ENCODE results near the gene ATP5PB. TPM values are rescaled to one million over a fixed set of nuclear protein-coding genes. Genes with fewer than 3 reads are reported as not detected.

Gene ATP5PB
- total RNA-seq, 4 donors from 2014 or later = 60.3 to 334 (median 211) TPM

DNA sequence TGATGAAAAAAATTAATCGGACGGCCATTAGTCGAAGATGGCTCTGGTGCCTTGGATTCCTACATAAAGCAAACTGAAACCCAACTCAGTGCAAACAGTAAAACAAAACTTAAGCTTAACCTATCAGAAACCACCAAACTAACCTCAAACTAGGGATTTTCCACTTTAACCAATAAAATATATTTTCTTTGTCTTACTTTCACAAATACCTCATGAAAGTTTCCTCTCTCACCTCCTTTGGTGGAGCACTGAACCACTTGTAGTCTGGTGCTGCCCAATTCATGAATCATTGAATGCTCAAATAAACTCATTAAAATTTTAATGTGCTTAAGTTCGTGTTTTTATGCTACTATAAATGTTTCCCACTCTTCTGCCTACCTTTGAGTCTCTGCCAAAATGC lies 47.1 kb downstream of the ATP5PB start:
- WGBS, 2 donors (ENCODE audit: low coverage in 1 of 2) = 72 to 79% methylated on average over 4 of the region's 4 CpGs

DNA sequence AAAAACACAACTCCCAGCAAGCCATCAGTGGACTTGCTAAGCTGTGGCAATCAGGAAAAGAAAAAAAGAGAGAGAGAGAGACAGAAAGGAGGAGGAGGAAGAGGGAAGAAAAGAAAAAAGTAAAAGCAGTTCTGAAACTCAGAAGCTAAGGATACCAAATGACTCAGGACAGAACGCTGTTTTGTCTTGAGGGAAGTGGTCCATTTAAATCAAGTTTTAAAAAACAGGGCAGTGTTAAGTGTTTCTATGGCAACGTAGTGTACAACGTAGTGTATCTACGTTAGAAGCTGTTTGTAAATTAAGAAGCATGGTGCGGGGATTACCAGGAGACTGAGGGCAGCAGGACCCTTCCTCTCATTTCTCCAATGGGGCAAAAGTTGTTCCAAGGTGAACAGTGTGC lies 48.3 kb downstream of the ATP5PB start:
- H3K36me3 ChIP-seq = no peaks in the 10 kb centered on the region
- no peak for TF ChIP-seq POLR2AphosphoS5 (IDR thresholded peaks at IDR 0.05)
- TF ChIP-seq POLR2A (IDR thresholded peaks at IDR 0.05) = no peak
- TF ChIP-seq, protein P1, sequence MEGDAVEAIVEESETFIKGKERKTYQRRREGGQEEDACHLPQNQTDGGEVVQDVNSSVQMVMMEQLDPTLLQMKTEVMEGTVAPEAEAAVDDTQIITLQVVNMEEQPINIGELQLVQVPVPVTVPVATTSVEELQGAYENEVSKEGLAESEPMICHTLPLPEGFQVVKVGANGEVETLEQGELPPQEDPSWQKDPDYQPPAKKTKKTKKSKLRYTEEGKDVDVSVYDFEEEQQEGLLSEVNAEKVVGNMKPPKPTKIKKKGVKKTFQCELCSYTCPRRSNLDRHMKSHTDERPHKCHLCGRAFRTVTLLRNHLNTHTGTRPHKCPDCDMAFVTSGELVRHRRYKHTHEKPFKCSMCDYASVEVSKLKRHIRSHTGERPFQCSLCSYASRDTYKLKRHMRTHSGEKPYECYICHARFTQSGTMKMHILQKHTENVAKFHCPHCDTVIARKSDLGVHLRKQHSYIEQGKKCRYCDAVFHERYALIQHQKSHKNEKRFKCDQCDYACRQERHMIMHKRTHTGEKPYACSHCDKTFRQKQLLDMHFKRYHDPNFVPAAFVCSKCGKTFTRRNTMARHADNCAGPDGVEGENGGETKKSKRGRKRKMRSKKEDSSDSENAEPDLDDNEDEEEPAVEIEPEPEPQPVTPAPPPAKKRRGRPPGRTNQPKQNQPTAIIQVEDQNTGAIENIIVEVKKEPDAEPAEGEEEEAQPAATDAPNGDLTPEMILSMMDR (IDR thresholded peaks at IDR 0.05) = no peak
- no peak for TF ChIP-seq EP300 (IDR thresholded peaks at IDR 0.05; ENCODE audit: low read depth)
- 60 to 62% methylated on average over 5 of the region's 5 CpGs for WGBS, 2 donors (ENCODE audit: low coverage in 1 of 2)
- no peaks in the 10 kb centered on the region for H3K4me1 ChIP-seq
- no peak overlapping the region for H3K4me3 ChIP-seq
- intact Hi-C loops (cut with DNase I; ENCODE audit: low total_unique reads) (no loop called here), in situ Hi-C loops (cut with MboI; ENCODE audit: low pct_ligation_motif_present in 1 of 4, low pct_unique_long_range_greater_than_20kb in 1 of 4, low sequenced_read_pairs in 3 of 4) (loop anchor here in 2 of 4 donors (25.0 kb wide), 2 partner anchors 240 to 865 kb away; partner anchors contain the start of gene INKA2 (in 1 of the 2))
- H3K9me3 ChIP-seq = no peaks in the 10 kb centered on the region
- no peak for DNase-seq
- H3K27me3 ChIP-seq = no peaks in the 10 kb centered on the region
- no peak overlapping the region for H3K27ac ChIP-seq

More for the DNA sequence above, 47.1 kb downstream of the ATP5PB start:
- Histone ChIP-seq H3K27ac (no peak overlapping the region), H3K9me3 (no peaks in the 10 kb centered on the region), H3K4me3 (no peak overlapping the region), H3K36me3 (no peaks in the 10 kb centered on the region), H3K4me1 (no peaks in the 10 kb centered on the region), H3K27me3 (no peaks in the 10 kb centered on the region)
- intact Hi-C loops (cut with DNase I; ENCODE audit: low total_unique reads) = no loop called here
- no peak for TF ChIP-seq EP300 (IDR thresholded peaks at IDR 0.05; ENCODE audit: low read depth)
- in situ Hi-C loops (cut with MboI; ENCODE audit: low pct_ligation_motif_present in 1 of 4, low pct_unique_long_range_greater_than_20kb in 1 of 4, low sequenced_read_pairs in 3 of 4) = loop anchor here in 2 of 4 donors (25.0 kb wide), 2 partner anchors 241 to 866 kb away; partner anchors contain the start of gene INKA2 (in 1 of the 2)
- DNase-seq = no peak

DNA sequence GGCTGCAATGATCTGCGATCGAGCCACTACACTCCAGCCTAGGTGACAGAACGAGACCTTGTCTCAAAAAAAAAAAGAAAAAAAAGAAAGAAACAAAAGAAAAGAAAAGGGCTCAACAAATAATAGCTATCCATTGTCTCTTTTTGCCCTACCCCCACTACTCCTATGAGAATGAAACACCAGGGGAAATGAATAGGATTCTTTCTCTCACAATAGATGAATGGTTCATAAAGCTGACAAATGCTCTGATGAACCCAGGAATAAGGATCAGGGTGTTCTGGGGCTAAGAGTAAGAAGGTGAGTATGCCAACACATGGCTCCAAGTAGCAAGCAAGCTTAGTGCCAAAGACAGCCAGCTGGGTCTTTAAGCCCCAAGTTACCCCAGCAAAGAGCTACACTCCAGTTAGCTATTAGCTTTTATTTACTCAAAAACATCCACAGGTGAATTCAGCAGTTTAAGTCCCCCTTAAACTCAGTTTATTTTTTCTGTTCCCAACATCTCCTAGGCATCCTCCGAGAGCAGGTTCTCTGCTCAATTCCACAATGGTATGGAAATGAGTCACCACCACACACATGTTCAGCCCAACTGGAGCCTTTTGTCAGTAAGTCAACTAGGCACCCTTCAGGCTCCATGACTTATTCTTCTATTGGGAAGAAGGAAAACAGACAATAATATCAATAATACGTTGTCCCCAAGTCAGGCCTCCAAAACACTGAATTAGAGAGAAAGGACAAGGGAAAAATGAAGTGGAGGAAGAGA lies 49.9 kb downstream of the ATP5PB start:
- no peaks in the 10 kb centered on the region for H3K4me1 ChIP-seq
- intact Hi-C loops (cut with DNase I; ENCODE audit: low total_unique reads) (no loop called here), in situ Hi-C loops (cut with MboI; ENCODE audit: low pct_ligation_motif_present in 1 of 4, low pct_unique_long_range_greater_than_20kb in 1 of 4, low sequenced_read_pairs in 3 of 4) (loop anchor here in 2 of 4 donors (25.0 kb wide), 2 partner anchors 238 to 863 kb away; partner anchors contain the start of gene INKA2 (in 1 of the 2))
- no peaks in the 10 kb centered on the region for H3K27me3 ChIP-seq
- WGBS, 2 donors (ENCODE audit: low coverage in 1 of 2) = 92 to 100% methylated on average over 2 to 5 of the region's 5 CpGs
- TF ChIP-seq, protein P1 (IDR thresholded peaks at IDR 0.05) = no peak
- TF ChIP-seq POLR2A (IDR thresholded peaks at IDR 0.05) (no peak), POLR2AphosphoS5 (IDR thresholded peaks at IDR 0.05) (no peak), EP300 (IDR thresholded peaks at IDR 0.05; ENCODE audit: low read depth) (no peak)
- DNase-seq = no peak
- no peak overlapping the region for H3K4me3 ChIP-seq
- no peak overlapping the region for H3K27ac ChIP-seq
- H3K9me3 ChIP-seq = no peaks in the 10 kb centered on the region
- no peaks in the 10 kb centered on the region for H3K36me3 ChIP-seq

DNA sequence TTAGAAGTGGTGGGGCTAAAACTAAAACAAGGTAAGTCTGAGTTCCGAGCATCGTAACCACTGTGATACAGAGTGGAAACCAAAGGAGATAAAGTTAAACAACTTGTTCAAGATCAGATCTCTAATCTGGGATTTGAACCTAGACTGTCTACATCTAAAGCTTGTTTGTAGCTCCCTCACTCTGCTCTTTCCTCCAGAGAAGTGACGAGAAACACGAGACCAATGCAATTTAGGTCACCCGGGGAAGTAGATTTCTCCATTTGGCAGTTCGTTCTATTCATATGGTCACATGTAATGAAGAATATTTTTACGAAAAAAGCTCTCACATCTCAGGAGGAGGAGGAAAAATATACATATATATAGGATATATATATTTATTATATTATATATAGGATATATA lies 52.4 kb downstream of the ATP5PB start:
- no peaks in the 10 kb centered on the region for H3K27me3 ChIP-seq
- TF ChIP-seq POLR2AphosphoS5 (IDR thresholded peaks at IDR 0.05) = peak in 1 of 3 donors; percentile 38
- TF ChIP-seq POLR2A (IDR thresholded peaks at IDR 0.05) = peak; percentile 19
- TF ChIP-seq, protein P1 (IDR thresholded peaks at IDR 0.05) = no peak
- intact Hi-C loops (cut with DNase I; ENCODE audit: low total_unique reads) (loop anchor here (10.0 kb wide), 1 partner anchor 253 kb away; the partner anchor contains the start of gene DDX20), in situ Hi-C loops (cut with MboI; ENCODE audit: low pct_ligation_motif_present in 1 of 4, low pct_unique_long_range_greater_than_20kb in 1 of 4, low sequenced_read_pairs in 3 of 4) (loop anchor here in 2 of 4 donors (10.0 kb wide), 2 partner anchors 153 to 253 kb away; partner anchors contain the start of gene DDX20 (in 1 of the 2))
- H3K9me3 ChIP-seq = no peaks in the 10 kb centered on the region
- peaks cover 0 to 12% (median 4%) of the 10 kb centered on the region in 4 donors for H3K4me1 ChIP-seq
- WGBS, 2 donors (ENCODE audit: low coverage in 1 of 2) = 83 to 88% methylated on average over 7 of the region's 7 CpGs
- H3K27ac ChIP-seq = no peak overlapping the region
- no peak for DNase-seq
- H3K4me3 ChIP-seq = peak overlapping the region in 1 of 4 donors; percentile 4
- no peaks in the 10 kb centered on the region for H3K36me3 ChIP-seq

Measured in transverse colon (tissue), 4 donors.